ENCODE data around the gene PRPF40A.

The PRPF40A gene

GRCh38 chr2:152716805-152717227, 445 bp downstream of the PRPF40A start:
- no peak for DNase-seq

DNA sequence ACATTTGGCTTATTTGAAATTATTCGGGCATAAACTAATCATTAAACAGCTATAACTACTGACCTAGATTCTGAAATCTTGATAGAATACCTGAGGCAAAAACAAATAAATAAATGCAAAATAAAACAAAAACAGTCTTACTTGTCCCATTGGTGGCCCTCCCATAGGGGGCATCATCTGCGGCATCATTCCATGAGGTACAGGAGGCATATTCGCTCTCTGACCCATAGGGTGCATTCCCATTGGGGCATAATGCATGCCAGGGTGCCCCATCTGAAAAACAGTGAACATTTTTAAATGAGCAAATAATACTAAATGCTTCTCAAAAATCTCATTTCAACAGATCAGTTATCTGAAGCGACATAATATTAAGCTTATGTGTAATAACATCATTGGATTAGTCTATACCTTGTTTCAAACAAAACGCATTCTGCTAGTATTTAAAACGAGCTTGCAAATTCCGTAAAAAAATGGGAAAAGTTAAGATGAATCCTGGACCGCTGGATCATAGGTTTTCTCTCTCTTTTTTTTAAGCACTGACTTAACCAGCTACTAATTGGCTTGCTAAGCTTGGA, 1.3 kb downstream of the PRPF40A start:
- DNase-seq, result peak; percentile 42 to 47

DNA sequence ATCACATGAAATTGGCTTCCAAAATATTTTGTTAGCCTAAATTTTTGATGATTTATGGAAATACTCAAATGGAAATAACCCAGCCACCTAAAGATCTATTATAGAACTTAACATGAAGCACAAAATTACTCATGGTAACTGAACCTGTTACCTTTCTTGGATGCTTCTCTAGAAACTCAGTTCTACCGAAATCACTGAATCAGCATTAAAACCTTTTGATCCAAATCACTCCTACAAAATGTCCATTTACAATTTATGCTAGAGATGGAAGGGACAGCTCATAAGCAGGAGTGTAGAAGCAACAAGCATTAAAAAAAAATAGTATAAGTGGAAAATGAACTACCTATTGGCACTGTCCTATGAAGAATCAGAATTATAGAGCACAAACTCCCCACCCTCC, 2.1 kb downstream of the PRPF40A start:
- DNase-seq, result no peak

DNA sequence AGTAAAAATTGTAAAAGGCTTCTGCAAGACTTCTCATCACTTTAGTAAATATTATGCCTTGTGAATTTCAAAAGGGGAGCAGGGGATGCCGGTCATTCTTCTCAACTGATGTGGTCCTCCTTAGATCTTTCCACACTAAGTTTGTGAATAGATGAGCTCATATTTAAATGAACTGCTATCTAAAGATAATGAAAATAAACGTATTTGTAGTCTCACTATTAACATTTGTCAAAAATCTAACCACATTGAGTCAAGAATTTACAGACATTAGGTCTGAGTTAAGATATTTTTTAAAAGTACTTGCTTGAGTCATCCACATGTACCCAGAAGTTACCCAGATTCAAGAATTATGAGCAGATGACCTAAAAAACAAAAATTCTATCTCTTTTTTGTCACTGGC, 6.5 kb downstream of the PRPF40A start:
- no peak for DNase-seq

DNA sequence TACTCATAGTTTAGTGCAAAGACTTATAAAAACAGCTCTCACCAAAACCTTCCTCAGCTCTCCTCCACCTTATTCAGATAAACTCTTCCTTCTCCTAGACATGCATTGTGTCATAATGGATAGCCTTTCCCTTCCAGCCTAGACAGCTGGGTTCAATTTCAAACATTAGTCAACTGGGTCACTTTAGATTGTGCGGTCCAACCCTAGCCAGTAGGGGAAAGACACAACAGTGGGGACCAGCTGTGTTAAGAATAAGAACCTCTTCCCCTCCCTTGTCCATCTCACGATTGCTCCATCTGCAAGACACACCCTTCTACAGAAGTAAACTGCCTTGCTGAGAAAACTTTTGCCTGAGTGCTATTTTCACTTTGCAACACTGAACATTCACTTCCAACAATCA, 8.5 kb downstream of the PRPF40A start:
- no peak for DNase-seq

- DNase-seq, result no peak
Observed at GRCh38 chr2:152706477-152707021, 10.7 kb downstream of the PRPF40A start.

DNA sequence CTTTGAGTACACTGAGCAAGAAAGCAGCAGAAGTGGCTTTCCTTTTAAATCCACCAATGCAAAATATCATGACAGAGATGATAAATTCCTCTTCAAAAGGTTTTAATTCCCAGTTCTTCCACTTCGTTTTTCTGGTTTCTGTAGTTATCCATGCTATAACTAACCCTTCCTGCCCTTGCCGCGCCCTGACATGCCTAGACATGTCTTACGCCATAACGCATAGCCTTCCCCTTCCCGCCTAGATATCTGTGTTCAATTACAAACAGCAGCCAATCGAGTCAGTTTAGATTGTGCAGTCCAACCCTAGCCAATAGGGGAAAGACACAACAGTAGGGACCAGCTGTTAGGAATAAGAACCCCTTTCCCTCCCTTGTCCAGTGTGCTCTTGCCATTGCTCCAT, 16.1 kb downstream of the PRPF40A start:
- DNase-seq, result no peak

DNA sequence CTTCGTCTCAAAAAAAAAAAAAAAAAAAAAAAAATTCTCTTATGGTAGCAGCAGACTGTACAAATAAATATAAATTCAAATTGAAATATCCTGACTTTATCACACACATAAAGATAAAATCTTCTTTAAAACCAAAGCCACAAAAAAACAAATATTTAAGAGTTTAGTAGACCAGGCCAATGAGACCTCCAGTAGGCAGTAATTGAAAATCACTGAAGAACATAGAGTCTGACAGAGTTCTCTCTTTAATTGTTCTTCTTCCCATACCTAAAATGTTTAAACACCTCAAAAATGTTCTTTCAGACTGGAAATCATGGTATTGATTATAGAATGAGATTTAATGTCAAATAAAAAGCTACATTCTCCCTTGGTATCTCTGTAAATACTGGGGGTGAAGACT, 20.8 kb downstream of the PRPF40A start:
- DNase-seq, result no peak

DNA sequence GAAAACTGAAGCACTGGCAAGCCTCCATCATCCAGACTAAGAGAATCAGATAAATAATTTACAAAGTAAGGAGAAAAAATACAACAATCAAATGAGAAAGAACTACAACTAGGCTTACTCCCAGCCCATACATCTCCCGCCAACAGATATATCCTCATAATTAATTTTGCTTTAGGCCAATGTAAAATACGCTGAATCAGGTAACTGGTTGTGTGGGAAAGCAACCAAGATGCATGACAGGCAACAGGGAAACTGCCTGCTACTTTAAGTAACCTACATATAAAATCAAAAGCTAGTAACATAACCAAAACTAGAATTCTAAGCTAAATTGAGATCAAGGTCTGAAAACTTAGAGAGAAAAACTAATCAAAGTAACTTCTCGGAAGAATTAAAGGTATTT, 21.5 kb downstream of the PRPF40A start:
- no peak for DNase-seq

GRCh38 chr2:152694161-152694661, 23.1 kb downstream of the PRPF40A start:
- DNase-seq, result peak; percentile 39 to 54

DNA sequence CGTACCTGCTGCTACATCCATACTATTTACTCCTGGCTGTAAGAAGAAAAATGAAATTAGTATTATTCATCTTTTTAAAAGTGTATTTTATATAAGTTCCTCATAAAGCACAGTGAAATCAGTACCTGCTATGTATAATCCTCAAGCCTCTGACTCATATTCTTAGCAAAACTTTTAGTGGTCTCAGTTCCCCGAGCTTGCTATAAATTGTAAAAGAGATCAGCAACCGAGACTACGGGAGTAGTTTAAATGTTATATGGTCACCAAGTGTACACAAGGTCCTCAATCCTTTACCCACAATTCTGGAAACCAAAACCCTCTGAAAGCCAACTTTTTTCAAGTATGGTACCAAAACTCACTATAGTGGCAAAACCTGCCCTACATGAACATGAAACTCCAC, 24.2 kb downstream of the PRPF40A start:
- DNase-seq, result no peak

GRCh38 chr2:152686321-152686720, 30.9 kb downstream of the PRPF40A start:
- no peak for DNase-seq

- no peak for DNase-seq
Observed at GRCh38 chr2:152683400-152683799, 33.9 kb downstream of the PRPF40A start.

DNA sequence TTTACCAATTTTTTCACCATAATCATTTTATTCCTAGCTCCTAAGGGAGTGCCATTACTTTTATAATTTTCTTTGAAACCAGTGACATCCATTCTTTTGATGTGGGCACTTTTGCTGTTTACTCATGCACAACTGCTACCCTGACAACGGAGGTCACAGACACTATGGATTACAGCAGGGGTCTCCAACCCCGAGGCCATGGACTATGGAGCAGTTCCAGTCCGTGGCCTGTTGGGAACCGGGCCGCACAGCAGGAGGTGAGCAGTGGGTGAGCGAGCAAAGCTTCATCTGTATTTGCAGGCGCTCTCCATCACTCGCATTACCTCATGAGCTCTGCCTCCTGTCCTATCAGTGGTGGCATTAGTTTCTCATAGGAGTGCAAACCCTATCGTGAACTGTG, 34.6 kb downstream of the PRPF40A start:
- no peak for DNase-seq

- no peak for DNase-seq
Observed at GRCh38 chr2:152678808-152679207, 38.5 kb downstream of the PRPF40A start.

DNA sequence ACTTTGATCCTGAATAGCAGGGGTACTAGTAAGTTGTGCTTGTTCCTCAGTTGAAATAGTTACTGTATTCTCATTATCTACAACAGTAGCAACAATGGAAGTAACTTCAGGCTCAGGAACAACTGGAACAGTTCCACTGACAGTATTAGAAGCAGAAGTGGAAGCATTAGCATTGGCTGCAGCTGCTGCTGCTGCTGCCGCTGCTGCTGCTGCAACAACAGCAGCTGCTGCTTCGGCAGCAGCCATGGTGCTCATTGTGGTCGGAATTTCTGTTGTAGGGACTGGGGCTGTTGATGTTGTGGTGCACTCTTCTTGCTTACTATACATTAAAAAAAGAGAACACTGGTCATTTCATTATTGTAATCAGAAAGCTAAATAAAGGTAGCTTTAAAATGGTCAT, 40.8 kb downstream of the PRPF40A start:
- DNase-seq, result no peak

DNA sequence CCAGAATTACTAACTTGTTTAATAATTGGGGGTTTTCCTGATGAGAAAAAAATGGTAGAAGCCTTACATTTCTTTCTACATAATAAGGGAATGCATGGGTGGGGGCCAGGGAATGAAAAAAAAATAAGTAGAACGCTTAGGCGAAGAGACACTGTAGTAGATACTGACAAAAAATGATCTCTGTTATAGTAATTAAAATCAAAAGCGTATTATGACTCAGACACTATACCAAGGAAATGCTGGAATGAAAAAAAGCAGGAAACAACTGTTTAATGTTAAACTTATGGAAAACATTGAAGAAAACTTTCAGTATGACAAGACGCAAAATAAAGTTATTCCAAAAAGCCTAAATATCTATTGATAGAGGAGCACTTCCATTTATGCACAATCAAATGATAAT, 42.9 kb downstream of the PRPF40A start:
- DNase-seq, result no peak

DNA sequence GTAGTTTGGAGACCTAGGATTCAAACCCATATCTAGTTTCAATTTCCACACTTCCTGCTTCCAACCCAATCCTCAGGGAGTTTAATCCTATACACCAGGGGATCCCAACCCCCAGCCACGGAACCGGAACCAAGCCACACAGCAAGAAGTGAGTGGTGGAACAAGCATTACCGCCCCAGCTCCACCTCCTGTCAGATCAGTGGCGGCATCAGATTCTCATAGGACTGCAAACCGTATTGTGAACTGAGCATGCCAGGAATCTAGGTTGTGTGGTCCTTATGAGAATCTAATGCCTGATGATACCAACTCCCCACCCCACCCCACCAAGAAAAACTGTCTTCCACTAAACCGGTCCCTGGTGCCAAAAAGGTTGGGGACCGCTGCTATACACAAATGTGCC, 52.5 kb downstream of the PRPF40A start:
- DNase-seq, result no peak

GRCh38 chr2:152661076-152661475, 56.2 kb downstream of the PRPF40A start:
- DNase-seq, result no peak

- no peak for DNase-seq
Observed at GRCh38 chr2:152658221-152658620, 59.0 kb downstream of the PRPF40A start.

GRCh38 chr2:152657043-152657442, 60.2 kb downstream of the PRPF40A start:
- DNase-seq, result no peak

GRCh38 chr2:152655880-152656279, 61.4 kb downstream of the PRPF40A start:
- DNase-seq, result no peak

DNA sequence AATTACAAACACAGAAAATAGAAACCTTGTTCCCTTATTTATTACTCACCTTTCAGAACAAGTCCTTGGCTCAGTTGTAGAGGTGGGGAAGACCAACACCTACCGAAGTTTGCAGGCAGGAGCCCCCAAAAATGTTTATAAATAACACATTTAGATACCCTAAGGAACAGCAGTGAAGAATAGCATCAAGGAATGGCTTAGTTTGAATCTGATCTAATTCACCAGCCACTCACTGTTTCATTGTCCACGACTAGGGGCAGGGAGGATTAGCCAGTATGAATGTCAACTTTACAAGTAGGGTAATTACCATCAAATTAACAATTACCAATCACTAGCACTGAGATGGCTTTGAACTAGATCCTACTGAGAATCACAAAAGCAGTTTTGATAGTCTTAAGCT, 65.4 kb downstream of the PRPF40A start:
- DNase-seq, result no peak

- no peak for DNase-seq
Observed at GRCh38 chr2:152650768-152651371, 66.4 kb downstream of the PRPF40A start.

GRCh38 chr2:152649997-152650396, 67.3 kb downstream of the PRPF40A start:
- DNase-seq, result no peak

Data from activated T-cell treated with anti-CD3 and anti-CD28 coated beads, Interleukin-2, amount 50 U/mL, for 48 hours (primary cell).